ENCODE results near the gene SUCLG2.

Gene SUCLG2

GRCh38 chr3:67654099-67654843, at the start of gene SUCLG2:
TSS of gene SUCLG2 (minus strand) at chr3:67654612. CDS start at chr3:67654586, 26 bp downstream.
- in situ Hi-C loops (cut with MboI; ENCODE audit: low sequenced_read_pairs), result no loop called here
- peak within 1 kb of the TSS; percentile 54 for H3K4me3 ChIP-seq
- H3K36me3 ChIP-seq (replicated peaks), result no peaks in the 10 kb centered on the region
- no peaks in the 10 kb centered on the region for H3K9me3 ChIP-seq
- H3K27me3 ChIP-seq (ENCODE audit: low read depth), result no peaks in the 10 kb centered on the region
- peak; percentile 70 to 94 for DNase-seq (ENCODE audit: low spot score in 2 of 2)
- peaks cover 7% of the 10 kb centered on the region for H3K4me1 ChIP-seq

- in situ Hi-C loops (cut with MboI; ENCODE audit: low sequenced_read_pairs), result no loop called here
- H3K4me1 ChIP-seq, result no peaks in the 10 kb centered on the region
- no peak for DNase-seq (ENCODE audit: low spot score in 2 of 2)
- H3K27me3 ChIP-seq (ENCODE audit: low read depth), result 0 out of 2 replicates have a peak, but pooled peaks cover 4% of the 10 kb centered on the region
- no peaks in the 10 kb centered on the region for H3K36me3 ChIP-seq (replicated peaks)
- H3K4me3 ChIP-seq, result no peak overlapping the region
- H3K9me3 ChIP-seq, result no peaks in the 10 kb centered on the region
Measured at GRCh38 chr3:67700596-67700995, 46.2 kb upstream of the SUCLG2 start.

GRCh38 chr3:67699882-67700281, 45.5 kb upstream of the SUCLG2 start:
- H3K36me3 ChIP-seq (replicated peaks), result no peaks in the 10 kb centered on the region
- no peak overlapping the region for H3K4me3 ChIP-seq
- in situ Hi-C loops (cut with MboI; ENCODE audit: low sequenced_read_pairs), result no loop called here
- no peak for DNase-seq (ENCODE audit: low spot score in 2 of 2)
- no peaks in the 10 kb centered on the region for H3K4me1 ChIP-seq
- H3K27me3 ChIP-seq (ENCODE audit: low read depth), result 0 out of 2 replicates have a peak, but pooled peaks cover 4% of the 10 kb centered on the region
- no peaks in the 10 kb centered on the region for H3K9me3 ChIP-seq

GRCh38 chr3:67692621-67693020, 38.2 kb upstream of the SUCLG2 start:
- DNase-seq (ENCODE audit: low spot score in 2 of 2), result no peak
- no peaks in the 10 kb centered on the region for H3K4me1 ChIP-seq
- H3K27me3 ChIP-seq (ENCODE audit: low read depth), result no peaks in the 10 kb centered on the region
- H3K36me3 ChIP-seq (replicated peaks), result no peaks in the 10 kb centered on the region
- in situ Hi-C loops (cut with MboI; ENCODE audit: low sequenced_read_pairs), result no loop called here
- H3K4me3 ChIP-seq, result no peak overlapping the region
- no peaks in the 10 kb centered on the region for H3K9me3 ChIP-seq

GRCh38 chr3:67691926-67692325, 37.5 kb upstream of the SUCLG2 start:
- no peaks in the 10 kb centered on the region for H3K4me1 ChIP-seq
- DNase-seq (ENCODE audit: low spot score in 2 of 2), result no peak
- no peaks in the 10 kb centered on the region for H3K9me3 ChIP-seq
- no peaks in the 10 kb centered on the region for H3K27me3 ChIP-seq (ENCODE audit: low read depth)
- H3K36me3 ChIP-seq (replicated peaks), result no peaks in the 10 kb centered on the region
- in situ Hi-C loops (cut with MboI; ENCODE audit: low sequenced_read_pairs), result no loop called here
- H3K4me3 ChIP-seq, result no peak overlapping the region

GRCh38 chr3:67691207-67691606, 36.8 kb upstream of the SUCLG2 start:
- in situ Hi-C loops (cut with MboI; ENCODE audit: low sequenced_read_pairs), result no loop called here
- DNase-seq (ENCODE audit: low spot score in 2 of 2), result no peak

GRCh38 chr3:67689806-67690205, 35.4 kb upstream of the SUCLG2 start:
- H3K4me1 ChIP-seq, result no peaks in the 10 kb centered on the region
- no peaks in the 10 kb centered on the region for H3K27me3 ChIP-seq (ENCODE audit: low read depth)
- no peaks in the 10 kb centered on the region for H3K36me3 ChIP-seq (replicated peaks)
- no peak overlapping the region for H3K4me3 ChIP-seq
- no peaks in the 10 kb centered on the region for H3K9me3 ChIP-seq
- in situ Hi-C loops (cut with MboI; ENCODE audit: low sequenced_read_pairs), result no loop called here
- no peak for DNase-seq (ENCODE audit: low spot score in 2 of 2)

More at GRCh38 chr3:67691207-67691606, 36.8 kb upstream of the SUCLG2 start:
- Histone ChIP-seq H3K4me1 (no peaks in the 10 kb centered on the region), H3K9me3 (no peaks in the 10 kb centered on the region), H3K27me3 (ENCODE audit: low read depth) (no peaks in the 10 kb centered on the region), H3K36me3 (replicated peaks) (no peaks in the 10 kb centered on the region), H3K4me3 (no peak overlapping the region)

- no peaks in the 10 kb centered on the region for H3K9me3 ChIP-seq
- DNase-seq (ENCODE audit: low spot score in 2 of 2), result no peak
- H3K36me3 ChIP-seq (replicated peaks), result no peaks in the 10 kb centered on the region
- no peaks in the 10 kb centered on the region for H3K4me1 ChIP-seq
- H3K27me3 ChIP-seq (ENCODE audit: low read depth), result no peaks in the 10 kb centered on the region
- in situ Hi-C loops (cut with MboI; ENCODE audit: low sequenced_read_pairs), result no loop called here
- no peak overlapping the region for H3K4me3 ChIP-seq
Measured at GRCh38 chr3:67688231-67688630, 33.8 kb upstream of the SUCLG2 start.

GRCh38 chr3:67686069-67686468, 31.7 kb upstream of the SUCLG2 start:
- H3K4me3 ChIP-seq, result no peak overlapping the region
- in situ Hi-C loops (cut with MboI; ENCODE audit: low sequenced_read_pairs), result no loop called here

GRCh38 chr3:67685499-67685898, 31.1 kb upstream of the SUCLG2 start:
- in situ Hi-C loops (cut with MboI; ENCODE audit: low sequenced_read_pairs), result no loop called here
- H3K4me3 ChIP-seq, result no peak overlapping the region
- H3K9me3 ChIP-seq, result no peaks in the 10 kb centered on the region
- H3K27me3 ChIP-seq (ENCODE audit: low read depth), result no peaks in the 10 kb centered on the region
- no peak for DNase-seq (ENCODE audit: low spot score in 2 of 2)
- H3K4me1 ChIP-seq, result no peaks in the 10 kb centered on the region
- no peaks in the 10 kb centered on the region for H3K36me3 ChIP-seq (replicated peaks)

More at GRCh38 chr3:67686069-67686468, 31.7 kb upstream of the SUCLG2 start:
- no peaks in the 10 kb centered on the region for H3K27me3 ChIP-seq (ENCODE audit: low read depth)
- H3K4me1 ChIP-seq, result no peaks in the 10 kb centered on the region
- DNase-seq (ENCODE audit: low spot score in 2 of 2), result no peak
- H3K36me3 ChIP-seq (replicated peaks), result no peaks in the 10 kb centered on the region
- no peaks in the 10 kb centered on the region for H3K9me3 ChIP-seq

- Histone ChIP-seq H3K4me1 (no peaks in the 10 kb centered on the region), H3K4me3 (no peak overlapping the region), H3K36me3 (replicated peaks) (no peaks in the 10 kb centered on the region), H3K27me3 (ENCODE audit: low read depth) (no peaks in the 10 kb centered on the region), H3K9me3 (no peaks in the 10 kb centered on the region)
- in situ Hi-C loops (cut with MboI; ENCODE audit: low sequenced_read_pairs), result no loop called here
- DNase-seq (ENCODE audit: low spot score in 2 of 2), result no peak
Measured at GRCh38 chr3:67684211-67684610, 29.8 kb upstream of the SUCLG2 start.

- H3K4me3 ChIP-seq, result no peak overlapping the region
- H3K9me3 ChIP-seq, result no peaks in the 10 kb centered on the region
- H3K4me1 ChIP-seq, result no peaks in the 10 kb centered on the region
- H3K27me3 ChIP-seq (ENCODE audit: low read depth), result no peaks in the 10 kb centered on the region
- no peaks in the 10 kb centered on the region for H3K36me3 ChIP-seq (replicated peaks)
- in situ Hi-C loops (cut with MboI; ENCODE audit: low sequenced_read_pairs), result no loop called here
- DNase-seq (ENCODE audit: low spot score in 2 of 2), result no peak
Measured at GRCh38 chr3:67683522-67683921, 29.1 kb upstream of the SUCLG2 start.

- H3K4me3 ChIP-seq, result no peak overlapping the region
Measured at GRCh38 chr3:67678665-67679064, 24.3 kb upstream of the SUCLG2 start.

GRCh38 chr3:67674055-67674454, 19.6 kb upstream of the SUCLG2 start:
- no peak overlapping the region for H3K4me3 ChIP-seq
- DNase-seq (ENCODE audit: low spot score in 2 of 2), result no peak
- H3K27me3 ChIP-seq (ENCODE audit: low read depth), result no peaks in the 10 kb centered on the region
- H3K4me1 ChIP-seq, result peaks cover 2% of the 10 kb centered on the region; the same call in 1 of the 2 replicates
- no peaks in the 10 kb centered on the region for H3K9me3 ChIP-seq
- in situ Hi-C loops (cut with MboI; ENCODE audit: low sequenced_read_pairs), result no loop called here
- H3K36me3 ChIP-seq (replicated peaks), result no peaks in the 10 kb centered on the region

More at GRCh38 chr3:67678665-67679064, 24.3 kb upstream of the SUCLG2 start:
- no peaks in the 10 kb centered on the region for H3K36me3 ChIP-seq (replicated peaks)
- in situ Hi-C loops (cut with MboI; ENCODE audit: low sequenced_read_pairs), result no loop called here
- no peaks in the 10 kb centered on the region for H3K27me3 ChIP-seq (ENCODE audit: low read depth)
- no peak for DNase-seq (ENCODE audit: low spot score in 2 of 2)
- H3K4me1 ChIP-seq, result peaks cover 2% of the 10 kb centered on the region; the same call in 1 of the 2 replicates
- no peaks in the 10 kb centered on the region for H3K9me3 ChIP-seq
